Upper lobe of left lung (tissue), 4 donors: ENCODE measurements around the gene MSMO1.
"Not testable (repeated sequence)": the region's sequence is repeated elsewhere in the genome, so short reads cannot be mapped to it uniquely, and the experiment has no call there.

ENCODE experiments used
- POLR2A ChIP-seq, 4 donors: fragments of 450-650 bp; IDR thresholded peaks; one replicate each; pipeline ENCODE4 v1.5.1; 2016 to 2017; ENCODE audit warnings: antibody characterized with exemption in 4 of 4, mild to moderate bottlenecking in 2 of 4
- POLR2AphosphoS5 ChIP-seq, 2 donors: sonication (generic); formaldehyde crosslinking; IDR thresholded peaks; one replicate each; pipeline ENCODE4 v1.5.1; 2017; ENCODE audit warnings: antibody characterized with exemption in 2 of 2
- TF ChIP-seq, protein P1 (sequence below), 6 experiments: fragments of 450-650 bp in 4 of 6; fragments of 200-600 bp in 2 of 6; sonication (generic) in 2 of 6; IDR thresholded peaks; one replicate each; pipeline ENCODE4 v1.5.1; 2016 to 2019; ENCODE audit warnings: antibody characterized with exemption in 6 of 6

DNA sequence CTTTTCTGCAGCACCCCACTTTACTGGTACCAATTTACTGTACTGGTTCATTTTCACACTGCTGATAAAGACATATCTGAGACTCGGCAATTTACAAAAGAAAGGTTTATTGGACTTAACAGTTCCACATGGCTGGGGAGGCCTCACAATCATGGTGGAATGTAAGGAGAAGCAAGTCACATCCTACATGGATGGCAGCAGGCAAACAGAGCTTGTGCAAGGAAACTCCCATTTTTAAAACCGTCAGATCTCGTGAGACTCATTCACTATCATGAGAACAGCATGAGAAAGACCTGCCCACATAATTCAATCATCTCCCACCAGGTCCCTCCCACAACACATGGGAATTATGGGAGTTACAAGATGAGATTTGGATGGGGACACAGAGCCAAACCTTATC, 42.8 kb upstream of the MSMO1 start:
- TF ChIP-seq, protein P1, sequence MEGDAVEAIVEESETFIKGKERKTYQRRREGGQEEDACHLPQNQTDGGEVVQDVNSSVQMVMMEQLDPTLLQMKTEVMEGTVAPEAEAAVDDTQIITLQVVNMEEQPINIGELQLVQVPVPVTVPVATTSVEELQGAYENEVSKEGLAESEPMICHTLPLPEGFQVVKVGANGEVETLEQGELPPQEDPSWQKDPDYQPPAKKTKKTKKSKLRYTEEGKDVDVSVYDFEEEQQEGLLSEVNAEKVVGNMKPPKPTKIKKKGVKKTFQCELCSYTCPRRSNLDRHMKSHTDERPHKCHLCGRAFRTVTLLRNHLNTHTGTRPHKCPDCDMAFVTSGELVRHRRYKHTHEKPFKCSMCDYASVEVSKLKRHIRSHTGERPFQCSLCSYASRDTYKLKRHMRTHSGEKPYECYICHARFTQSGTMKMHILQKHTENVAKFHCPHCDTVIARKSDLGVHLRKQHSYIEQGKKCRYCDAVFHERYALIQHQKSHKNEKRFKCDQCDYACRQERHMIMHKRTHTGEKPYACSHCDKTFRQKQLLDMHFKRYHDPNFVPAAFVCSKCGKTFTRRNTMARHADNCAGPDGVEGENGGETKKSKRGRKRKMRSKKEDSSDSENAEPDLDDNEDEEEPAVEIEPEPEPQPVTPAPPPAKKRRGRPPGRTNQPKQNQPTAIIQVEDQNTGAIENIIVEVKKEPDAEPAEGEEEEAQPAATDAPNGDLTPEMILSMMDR (IDR thresholded peaks at IDR 0.05): not testable (repeated sequence)
- TF ChIP-seq POLR2AphosphoS5, POLR2A (IDR thresholded peaks at IDR 0.05): not testable (repeated sequence)
